ENCODE results near the gene CNNM4. TPM values are rescaled to one million over a fixed set of nuclear protein-coding genes. Genes with fewer than 3 reads are reported as not detected.
"Not testable (repeated sequence)": the region's sequence is repeated elsewhere in the genome, so short reads cannot be mapped to it uniquely, and the experiment has no call there.

The CNNM4 gene
- total and polyA plus RNA-seq, 2 donors, result 2.4 to 3.1 TPM

- WGBS, result 15% methylated on average over 7 of the region's 7 CpGs
- Histone ChIP-seq H3K4me1 (ENCODE audit: control insufficient read depth in 2 of 2, insufficient read depth in 2 of 2, low read length in 2 of 2) (peaks cover 0 to 14% of the 10 kb centered on the region in 2 donors), H3K4me3 (ENCODE audit: low read length in 2 of 2) (peak overlapping the region; percentile 18 to 43), H3K36me3 (ENCODE audit: control insufficient read depth in 2 of 2, insufficient read depth in 2 of 2, low read length in 1 of 2) (no peaks in the 10 kb centered on the region), H3K9me3 (ENCODE audit: control insufficient read depth in 2 of 2, insufficient read depth in 1 of 2, low read length in 1 of 2) (peaks cover 0 to 3% of the 10 kb centered on the region in 2 donors), H3K27ac (ENCODE audit: low read depth in 1 of 2, low read length in 1 of 2) (peak overlapping the region in 1 of 2 donors; percentile 62), H3K27me3 (ENCODE audit: control insufficient read depth in 2 of 2, insufficient read depth in 1 of 2, low read length in 1 of 2) (no peaks in the 10 kb centered on the region)
- DNase-seq (ENCODE audit: low read depth in 6 of 9, low spot score in 9 of 9), result peak in 3 of 9 donors; percentile 40 to 67 (median 45)
Measured at GRCh38 chr2:96773922-96774321, 13.2 kb downstream of the CNNM4 start.

GRCh38 chr2:96775160-96775559, 14.5 kb downstream of the CNNM4 start:
- no peak for DNase-seq (ENCODE audit: low read depth in 6 of 9, low spot score in 9 of 9)
- WGBS, result 48% methylated on average over 1 of the region's 1 CpG
- no peaks in the 10 kb centered on the region for H3K36me3 ChIP-seq (ENCODE audit: control insufficient read depth in 2 of 2, insufficient read depth in 2 of 2, low read length in 1 of 2)
- peaks cover 0 to 14% of the 10 kb centered on the region in 2 donors for H3K4me1 ChIP-seq (ENCODE audit: control insufficient read depth in 2 of 2, insufficient read depth in 2 of 2, low read length in 2 of 2)
- H3K4me3 ChIP-seq (ENCODE audit: low read length in 2 of 2), result no peak overlapping the region
- no peaks in the 10 kb centered on the region for H3K27me3 ChIP-seq (ENCODE audit: control insufficient read depth in 2 of 2, insufficient read depth in 1 of 2, low read length in 1 of 2)
- no peak overlapping the region for H3K27ac ChIP-seq (ENCODE audit: low read depth in 1 of 2, low read length in 1 of 2)
- peaks cover 0 to 3% of the 10 kb centered on the region in 2 donors for H3K9me3 ChIP-seq (ENCODE audit: control insufficient read depth in 2 of 2, insufficient read depth in 1 of 2, low read length in 1 of 2)

- H3K4me3 ChIP-seq (ENCODE audit: low read length in 2 of 2), result no peak overlapping the region
- H3K9me3 ChIP-seq (ENCODE audit: control insufficient read depth in 2 of 2, insufficient read depth in 1 of 2, low read length in 1 of 2), result no peaks in the 10 kb centered on the region
- H3K4me1 ChIP-seq (ENCODE audit: control insufficient read depth in 2 of 2, insufficient read depth in 2 of 2, low read length in 2 of 2), result no peaks in the 10 kb centered on the region
- no peak overlapping the region for H3K27ac ChIP-seq (ENCODE audit: low read depth in 1 of 2, low read length in 1 of 2)
- no peaks in the 10 kb centered on the region for H3K27me3 ChIP-seq (ENCODE audit: control insufficient read depth in 2 of 2, insufficient read depth in 1 of 2, low read length in 1 of 2)
- no peaks in the 10 kb centered on the region for H3K36me3 ChIP-seq (ENCODE audit: control insufficient read depth in 2 of 2, insufficient read depth in 2 of 2, low read length in 1 of 2)
- no peak for DNase-seq (ENCODE audit: low read depth in 6 of 9, low spot score in 9 of 9)
- 96% methylated on average over 4 of the region's 4 CpGs for WGBS
Measured at GRCh38 chr2:96783388-96783787, 22.7 kb downstream of the CNNM4 start.

- 97% methylated on average over 3 of the region's 3 CpGs for WGBS
- no peaks in the 10 kb centered on the region for H3K9me3 ChIP-seq (ENCODE audit: control insufficient read depth in 2 of 2, insufficient read depth in 1 of 2, low read length in 1 of 2)
- no peak for DNase-seq (ENCODE audit: low read depth in 6 of 9, low spot score in 9 of 9)
- no peak overlapping the region for H3K27ac ChIP-seq (ENCODE audit: low read depth in 1 of 2, low read length in 1 of 2)
- no peaks in the 10 kb centered on the region for H3K36me3 ChIP-seq (ENCODE audit: control insufficient read depth in 2 of 2, insufficient read depth in 2 of 2, low read length in 1 of 2)
- no peaks in the 10 kb centered on the region for H3K27me3 ChIP-seq (ENCODE audit: control insufficient read depth in 2 of 2, insufficient read depth in 1 of 2, low read length in 1 of 2)
- H3K4me3 ChIP-seq (ENCODE audit: low read length in 2 of 2), result no peak overlapping the region
- H3K4me1 ChIP-seq (ENCODE audit: control insufficient read depth in 2 of 2, insufficient read depth in 2 of 2, low read length in 2 of 2), result no peaks in the 10 kb centered on the region
Measured at GRCh38 chr2:96787411-96787810, 26.7 kb downstream of the CNNM4 start.

GRCh38 chr2:96788442-96789244, 27.9 kb downstream of the CNNM4 start:
- no peak for DNase-seq (ENCODE audit: low read depth in 6 of 9, low spot score in 9 of 9)
- Histone ChIP-seq H3K9me3 (ENCODE audit: control insufficient read depth in 2 of 2, insufficient read depth in 1 of 2, low read length in 1 of 2) (no peaks in the 10 kb centered on the region), H3K4me3 (ENCODE audit: low read length in 2 of 2) (no peak overlapping the region), H3K4me1 (ENCODE audit: control insufficient read depth in 2 of 2, insufficient read depth in 2 of 2, low read length in 2 of 2) (no peaks in the 10 kb centered on the region), H3K27me3 (ENCODE audit: control insufficient read depth in 2 of 2, insufficient read depth in 1 of 2, low read length in 1 of 2) (no peaks in the 10 kb centered on the region), H3K36me3 (ENCODE audit: control insufficient read depth in 2 of 2, insufficient read depth in 2 of 2, low read length in 1 of 2) (no peaks in the 10 kb centered on the region), H3K27ac (ENCODE audit: low read depth in 1 of 2, low read length in 1 of 2) (no peak overlapping the region)
- WGBS, result 94% methylated on average over 17 of the region's 17 CpGs

GRCh38 chr2:96789245-96789617, 28.5 kb downstream of the CNNM4 start:
- WGBS, result 94% methylated on average over 6 of the region's 6 CpGs
- Histone ChIP-seq H3K36me3 (ENCODE audit: control insufficient read depth in 2 of 2, insufficient read depth in 2 of 2, low read length in 1 of 2) (no peaks in the 10 kb centered on the region), H3K4me3 (ENCODE audit: low read length in 2 of 2) (no peak overlapping the region), H3K9me3 (ENCODE audit: control insufficient read depth in 2 of 2, insufficient read depth in 1 of 2, low read length in 1 of 2) (no peaks in the 10 kb centered on the region), H3K27ac (ENCODE audit: low read depth in 1 of 2, low read length in 1 of 2) (no peak overlapping the region), H3K4me1 (ENCODE audit: control insufficient read depth in 2 of 2, insufficient read depth in 2 of 2, low read length in 2 of 2) (no peaks in the 10 kb centered on the region), H3K27me3 (ENCODE audit: control insufficient read depth in 2 of 2, insufficient read depth in 1 of 2, low read length in 1 of 2) (no peaks in the 10 kb centered on the region)
- DNase-seq (ENCODE audit: low read depth in 6 of 9, low spot score in 9 of 9), result no peak

- WGBS, result 96% methylated on average over 17 of the region's 17 CpGs
- H3K36me3 ChIP-seq (ENCODE audit: control insufficient read depth in 2 of 2, insufficient read depth in 2 of 2, low read length in 1 of 2), result peaks cover 0 to 4% of the 10 kb centered on the region in 2 donors
- no peak for DNase-seq (ENCODE audit: low read depth in 6 of 9, low spot score in 9 of 9)
- no peaks in the 10 kb centered on the region for H3K9me3 ChIP-seq (ENCODE audit: control insufficient read depth in 2 of 2, insufficient read depth in 1 of 2, low read length in 1 of 2)
- H3K4me1 ChIP-seq (ENCODE audit: control insufficient read depth in 2 of 2, insufficient read depth in 2 of 2, low read length in 2 of 2), result no peaks in the 10 kb centered on the region
- no peaks in the 10 kb centered on the region for H3K27me3 ChIP-seq (ENCODE audit: control insufficient read depth in 2 of 2, insufficient read depth in 1 of 2, low read length in 1 of 2)
- H3K4me3 ChIP-seq (ENCODE audit: low read length in 2 of 2), result no peak overlapping the region
- H3K27ac ChIP-seq (ENCODE audit: low read depth in 1 of 2, low read length in 1 of 2), result no peak overlapping the region
Measured at GRCh38 chr2:96792772-96793749, 32.4 kb downstream of the CNNM4 start.

- no peaks in the 10 kb centered on the region for H3K27me3 ChIP-seq (ENCODE audit: control insufficient read depth in 2 of 2, insufficient read depth in 1 of 2, low read length in 1 of 2)
- H3K27ac ChIP-seq (ENCODE audit: low read depth in 1 of 2, low read length in 1 of 2), result no peak overlapping the region
- H3K9me3 ChIP-seq (ENCODE audit: control insufficient read depth in 2 of 2, insufficient read depth in 1 of 2, low read length in 1 of 2), result no peaks in the 10 kb centered on the region
- 99% methylated on average over 6 of the region's 6 CpGs for WGBS
- no peak for DNase-seq (ENCODE audit: low read depth in 6 of 9, low spot score in 9 of 9)
- peaks cover 0 to 3% of the 10 kb centered on the region in 2 donors for H3K4me1 ChIP-seq (ENCODE audit: control insufficient read depth in 2 of 2, insufficient read depth in 2 of 2, low read length in 2 of 2)
- peaks cover 0 to 17% of the 10 kb centered on the region in 2 donors for H3K36me3 ChIP-seq (ENCODE audit: control insufficient read depth in 2 of 2, insufficient read depth in 2 of 2, low read length in 1 of 2)
- no peak overlapping the region for H3K4me3 ChIP-seq (ENCODE audit: low read length in 2 of 2)
Measured at GRCh38 chr2:96795076-96795475, 34.4 kb downstream of the CNNM4 start.

GRCh38 chr2:96796497-96796896, 35.8 kb downstream of the CNNM4 start:
- Histone ChIP-seq H3K36me3 (ENCODE audit: control insufficient read depth in 2 of 2, insufficient read depth in 2 of 2, low read length in 1 of 2) (peaks cover 0 to 23% of the 10 kb centered on the region in 2 donors), H3K4me1 (ENCODE audit: control insufficient read depth in 2 of 2, insufficient read depth in 2 of 2, low read length in 2 of 2) (peaks cover 4 to 16% of the 10 kb centered on the region in 2 donors)
- not testable (repeated sequence) for H3K27me3 ChIP-seq (ENCODE audit: control insufficient read depth in 2 of 2, insufficient read depth in 1 of 2, low read length in 1 of 2); H3K27ac ChIP-seq (ENCODE audit: low read depth in 1 of 2, low read length in 1 of 2); DNase-seq (ENCODE audit: low read depth in 6 of 9, low spot score in 9 of 9); H3K9me3 ChIP-seq (ENCODE audit: control insufficient read depth in 2 of 2, insufficient read depth in 1 of 2, low read length in 1 of 2); H3K4me3 ChIP-seq (ENCODE audit: low read length in 2 of 2)
- WGBS, result 96% methylated on average over 6 of the region's 6 CpGs
